Measurements from ENCODE around the gene GDPD5. TPM values are rescaled to one million over a fixed set of nuclear protein-coding genes. Genes with fewer than 3 reads are reported as not detected.

GDPD5 gene
- total RNA-seq, 1 experiment from 2014 or later, result 12.2 TPM

- ChIA-PET POLR2A (no interaction called here), CTCF (interaction anchor here (1.2 to 2.6 kb wide), 4 partner anchors 18 to 158 kb away, joined by 3 to 26 read pairs (median 16); no protein-coding TSS in a partner anchor)
- DNase-seq (ENCODE audit: low spot score), result no peak
- no peak overlapping the region for H3K4me3 Mint-ChIP-seq
- ATAC-seq, result no peak
- peaks cover 22% of the 10 kb centered on the region for H3K36me3 Mint-ChIP-seq
- H3K27ac Mint-ChIP-seq, result no peak overlapping the region
- H3K4me1 Mint-ChIP-seq, result peaks cover 29% of the 10 kb centered on the region
- peaks cover 55% of the 10 kb centered on the region for H3K27me3 Mint-ChIP-seq (ENCODE audit: low read depth)
- TF ChIP-seq MXD4 (CRISPR knock-in tag; IDR thresholded peaks at IDR 0.05; ENCODE audit: borderline replicate concordance) (no peak), NFATC4 (CRISPR knock-in tag; IDR thresholded peaks at IDR 0.05) (no peak)
- peaks cover 9% of the 10 kb centered on the region for H3K9me3 Mint-ChIP-seq
Measured at GRCh38 chr11:75426720-75427086, 99.0 kb downstream of the GDPD5 start.

GRCh38 chr11:75425422-75425821, 100.3 kb downstream of the GDPD5 start:
- H3K27ac Mint-ChIP-seq, result no peak overlapping the region
- TF ChIP-seq RELA (CRISPR knock-in tag; IDR thresholded peaks at IDR 0.05; ENCODE audit: borderline replicate concordance), result peak; percentile 84; the same call in 1 of the 2 replicates
- peak; percentile 21; the same call in 1 of the 2 replicates for TF ChIP-seq FOXP4 (CRISPR knock-in tag; IDR thresholded peaks at IDR 0.05)
- TF ChIP-seq E2F1 (CRISPR knock-in tag; IDR thresholded peaks at IDR 0.05), result 0 out of 2 replicates have a peak, but pooled peaks have one; percentile 35
- TF ChIP-seq SMAD4 (CRISPR knock-in tag; IDR thresholded peaks at IDR 0.05), result no peak
- no peak for TF ChIP-seq NFATC4 (CRISPR knock-in tag; IDR thresholded peaks at IDR 0.05)
- TF ChIP-seq CBFB (CRISPR knock-in tag; IDR thresholded peaks at IDR 0.05; ENCODE audit: low read depth), result no peak
- TF ChIP-seq MAX (CRISPR knock-in tag; IDR thresholded peaks at IDR 0.05), result peak; percentile 54
- no peak for TF ChIP-seq TEAD1 (CRISPR knock-in tag; IDR thresholded peaks at IDR 0.05)
- TF ChIP-seq ZSCAN18 (CRISPR knock-in tag; IDR thresholded peaks at IDR 0.05), result no peak
- TF ChIP-seq HMGXB4 (CRISPR knock-in tag; IDR thresholded peaks at IDR 0.05), result peak; percentile 58
- no peak for TF ChIP-seq TEAD4 (CRISPR knock-in tag; IDR thresholded peaks at IDR 0.05)
- 0 out of 2 replicates have a peak, but pooled peaks have one; percentile 16 for TF ChIP-seq ZNF423 (CRISPR knock-in tag; IDR thresholded peaks at IDR 0.05)
- TF ChIP-seq ZNF532 (CRISPR knock-in tag; IDR thresholded peaks at IDR 0.05; ENCODE audit: borderline replicate concordance), result no peak
- peaks cover 21% of the 10 kb centered on the region for H3K4me1 Mint-ChIP-seq
- peaks cover 28% of the 10 kb centered on the region for H3K36me3 Mint-ChIP-seq
- CTCF ChIA-PET, result interaction anchor here (0.5 to 2.6 kb wide), 49 partner anchors 8 to 285 kb away, joined by 3 to 39 read pairs (median 4); partner anchors contain the start of genes GDPD5, KLHL35 and TPBGL
- POLR2A ChIA-PET, result interaction anchor here (0.7 to 1.3 kb wide), 6 partner anchors 9 to 149 kb away, joined by 3 to 14 read pairs (median 4); no protein-coding TSS in a partner anchor
- peak; percentile 81 for DNase-seq (ENCODE audit: low spot score)
- no peak overlapping the region for H3K4me3 Mint-ChIP-seq
- peaks cover 9% of the 10 kb centered on the region for H3K9me3 Mint-ChIP-seq
- peak; percentile 73 for ATAC-seq
- peaks cover 42% of the 10 kb centered on the region for H3K27me3 Mint-ChIP-seq (ENCODE audit: low read depth)
